Body of pancreas (tissue), 4 donors: Measurements from ENCODE around the gene GABRQ. TPM values are rescaled to one million over a fixed set of nuclear protein-coding genes. Genes with fewer than 3 reads are reported as not detected.
"Not testable (repeated sequence)": the region's sequence is repeated elsewhere in the genome, so short reads cannot be mapped to it uniquely, and the experiment has no call there.

Experiments used
- ATAC-seq: fragments of 150-250 bp; one replicate; pipeline ENCODE4 v1.9.1; 2016
- DNase-seq, 4 donors: peaks; one replicate each; pipeline ENCODE4 v3.0.0-alpha.2; 2019
- H3K27ac ChIP-seq, 4 donors: fragments of 200-600 bp; sonication (generic); 1 replicate in 3 of 4; 2 replicates in 1 of 4; pipeline versions ENCODE4 v1.5.1 to v1.6.1; 2016 to 2019; ENCODE audit warnings: mild to moderate bottlenecking in 1 of 4, mixed read lengths in 1 of 4, moderate library complexity in 1 of 4
- H3K27me3 ChIP-seq, 2 donors: fragments of 200-600 bp; sonication (generic); one replicate each; pipeline ENCODE4 v1.6.0; 2016; ENCODE audit warnings: mild to moderate bottlenecking in 1 of 2
- H3K36me3 ChIP-seq, 2 donors: fragments of 200-600 bp; sonication (generic); replicated peaks in 1 of 2; 2 replicates each; pipeline ENCODE4 v1.5.1; 2016; ENCODE audit warnings: low read depth in 2 of 2; ENCODE audit not compliant: insufficient read depth in 1 of 2
- H3K4me1 ChIP-seq: fragments of 200-600 bp; sonication (generic); one replicate; pipeline ENCODE4 v1.6.0; 2016
- H3K4me3 ChIP-seq, 2 donors: fragments of 200-600 bp; sonication (generic); 1 replicate in 1 of 2; 2 replicates in 1 of 2; pipeline ENCODE4 v1.5.1; 2016 to 2019
- H3K9me3 ChIP-seq, 3 donors: fragments of 200-600 bp; sonication (generic); 1 replicate in 2 of 3; 2 replicates in 1 of 3; pipeline ENCODE4 v1.5.1; 2016
- CTCF ChIP-seq, 7 experiments: fragments of 450-650 bp in 4 of 7; fragments of 200-600 bp in 3 of 7; sonication (generic) in 3 of 7; IDR thresholded peaks; one replicate each; pipeline ENCODE4 v1.5.1; 2016 to 2019; ENCODE audit warnings: antibody characterized with exemption in 7 of 7
- POLR2A ChIP-seq, 3 donors: fragments of 450-650 bp; IDR thresholded peaks; one replicate each; pipeline ENCODE4 v1.6.1; 2016; ENCODE audit warnings: antibody characterized with exemption in 3 of 3, mild to moderate bottlenecking in 2 of 3
- WGBS, 2 donors: methylation state at CpG; one replicate each; pipeline ENCODE4 v1.1.5; 2017; 5-methylcytosine and 5-hydroxymethylcytosine counted together
- intact Hi-C: fragments of 100-400 bp; cut with DNase I; formaldehyde crosslinking; loops from one replicate; pipeline ENCODE4 v1.15.1; 2023
- total RNA-seq, 2 donors: library from RNA; depleted of rRNA; stranded (reverse); fragments of >200 nt; gene quantifications; one replicate each; pipeline ENCODE4 v1.1.0, GENCODE V29; 2016

Gene GABRQ
- total RNA-seq, 2 donors from 2014 or later: not detected

GRCh38 chrX:152656890-152657289 is 19.2 kb downstream of the GABRQ start:
- no peaks in the 10 kb centered on the region for H3K4me1 ChIP-seq
- 28 to 33% methylated on average over 7 of the region's 7 CpGs for WGBS, 2 donors
- no peak overlapping the region for H3K4me3 ChIP-seq
- ATAC-seq: no peak
- H3K27me3 ChIP-seq: no peaks in the 10 kb centered on the region
- H3K27ac ChIP-seq: no peak overlapping the region
- H3K36me3 ChIP-seq: no peaks in the 10 kb centered on the region
- intact Hi-C loops: no loop called here
- TF ChIP-seq POLR2A (IDR thresholded peaks at IDR 0.05): no peak
- no peak for TF ChIP-seq CTCF (IDR thresholded peaks at IDR 0.05)
- H3K9me3 ChIP-seq: no peaks in the 10 kb centered on the region
- no peak for DNase-seq

- intact Hi-C loops: no loop called here
- Histone ChIP-seq H3K4me3 (no peak overlapping the region), H3K36me3 (no peaks in the 10 kb centered on the region), H3K4me1 (no peaks in the 10 kb centered on the region), H3K27ac (no peak overlapping the region), H3K9me3 (no peaks in the 10 kb centered on the region), H3K27me3 (no peaks in the 10 kb centered on the region)
- no peak for ATAC-seq
- TF ChIP-seq CTCF (IDR thresholded peaks at IDR 0.05) (no peak), POLR2A (IDR thresholded peaks at IDR 0.05) (no peak)
- 20 to 86% methylated on average over 1 of the region's 2 CpGs for WGBS, 2 donors
- DNase-seq: no peak
These were observed 20.6 kb downstream of the GABRQ start for GRCh38 chrX:152658302-152658701.

- Histone ChIP-seq H3K27ac (no peak overlapping the region), H3K4me3 (no peak overlapping the region), H3K4me1 (no peaks in the 10 kb centered on the region), H3K36me3 (no peaks in the 10 kb centered on the region), H3K9me3 (no peaks in the 10 kb centered on the region), H3K27me3 (no peaks in the 10 kb centered on the region)
- no peak for DNase-seq
- no peak for TF ChIP-seq CTCF (IDR thresholded peaks at IDR 0.05)
- TF ChIP-seq POLR2A (IDR thresholded peaks at IDR 0.05): no peak
- ATAC-seq: no peak
- WGBS, 2 donors: 51 to 58% methylated on average over 3 of the region's 4 CpGs
- intact Hi-C loops: no loop called here
These were observed 25.4 kb downstream of the GABRQ start for GRCh38 chrX:152663086-152663485.

GRCh38 chrX:152674135-152674534 is 36.4 kb downstream of the GABRQ start:
- H3K9me3 ChIP-seq: no peaks in the 10 kb centered on the region
- DNase-seq (no peak), ATAC-seq (no peak)
- no peak overlapping the region for H3K4me3 ChIP-seq
- H3K4me1 ChIP-seq: no peaks in the 10 kb centered on the region
- TF ChIP-seq CTCF (IDR thresholded peaks at IDR 0.05) (no peak), POLR2A (IDR thresholded peaks at IDR 0.05) (no peak)
- WGBS, 2 donors: 61 to 62% methylated on average over 2 of the region's 2 CpGs
- no peaks in the 10 kb centered on the region for H3K27me3 ChIP-seq
- H3K36me3 ChIP-seq: no peaks in the 10 kb centered on the region
- H3K27ac ChIP-seq: no peak overlapping the region
- intact Hi-C loops: no loop called here

GRCh38 chrX:152674652-152675051 is 37.0 kb downstream of the GABRQ start:
- H3K36me3 ChIP-seq, H3K4me1 ChIP-seq, H3K4me3 ChIP-seq, ATAC-seq, DNase-seq, H3K27ac ChIP-seq, intact Hi-C loops, H3K27me3 ChIP-seq, H3K9me3 ChIP-seq: not testable (repeated sequence)
- 64 to 81% methylated on average over 2 to 3 of the region's 3 CpGs for WGBS, 2 donors

- intact Hi-C loops, H3K4me1 ChIP-seq, DNase-seq, H3K4me3 ChIP-seq, H3K27me3 ChIP-seq, H3K9me3 ChIP-seq, ATAC-seq, H3K27ac ChIP-seq, H3K36me3 ChIP-seq: not testable (repeated sequence)
- no CpG with 5 or more reads among the region's 3 CpGs for WGBS, 2 donors
These were observed 43.3 kb downstream of the GABRQ start for GRCh38 chrX:152681012-152681411.

GRCh38 chrX:152697952-152698931 is 60.5 kb downstream of the GABRQ start, which contains the start of gene MAGEA3:
Gene MAGEA3, plus strand, starts transcription at chrX:152698794. Its CDS starts 2,039 bp downstream, at chrX:152700833.
- H3K4me3 ChIP-seq, ATAC-seq, H3K27me3 ChIP-seq, intact Hi-C loops, H3K27ac ChIP-seq, DNase-seq, H3K9me3 ChIP-seq, H3K4me1 ChIP-seq, H3K36me3 ChIP-seq: not testable (repeated sequence)
- no CpG with 5 or more reads among the region's 34 CpGs for WGBS, 2 donors

- H3K27me3 ChIP-seq, H3K27ac ChIP-seq, intact Hi-C loops, H3K4me1 ChIP-seq, H3K36me3 ChIP-seq, ATAC-seq, H3K4me3 ChIP-seq, H3K9me3 ChIP-seq: not testable (repeated sequence)
- DNase-seq: peak in 1 of 4 donors; percentile 4
- WGBS, 2 donors: 80% methylated on average over 2 of the region's 5 CpGs; no CpG with 5 or more reads in 1 of the 2 donors
These were observed 62.7 kb downstream of the GABRQ start for GRCh38 chrX:152700390-152700789.
